ENCODE results near the gene GRK5.

DNA sequence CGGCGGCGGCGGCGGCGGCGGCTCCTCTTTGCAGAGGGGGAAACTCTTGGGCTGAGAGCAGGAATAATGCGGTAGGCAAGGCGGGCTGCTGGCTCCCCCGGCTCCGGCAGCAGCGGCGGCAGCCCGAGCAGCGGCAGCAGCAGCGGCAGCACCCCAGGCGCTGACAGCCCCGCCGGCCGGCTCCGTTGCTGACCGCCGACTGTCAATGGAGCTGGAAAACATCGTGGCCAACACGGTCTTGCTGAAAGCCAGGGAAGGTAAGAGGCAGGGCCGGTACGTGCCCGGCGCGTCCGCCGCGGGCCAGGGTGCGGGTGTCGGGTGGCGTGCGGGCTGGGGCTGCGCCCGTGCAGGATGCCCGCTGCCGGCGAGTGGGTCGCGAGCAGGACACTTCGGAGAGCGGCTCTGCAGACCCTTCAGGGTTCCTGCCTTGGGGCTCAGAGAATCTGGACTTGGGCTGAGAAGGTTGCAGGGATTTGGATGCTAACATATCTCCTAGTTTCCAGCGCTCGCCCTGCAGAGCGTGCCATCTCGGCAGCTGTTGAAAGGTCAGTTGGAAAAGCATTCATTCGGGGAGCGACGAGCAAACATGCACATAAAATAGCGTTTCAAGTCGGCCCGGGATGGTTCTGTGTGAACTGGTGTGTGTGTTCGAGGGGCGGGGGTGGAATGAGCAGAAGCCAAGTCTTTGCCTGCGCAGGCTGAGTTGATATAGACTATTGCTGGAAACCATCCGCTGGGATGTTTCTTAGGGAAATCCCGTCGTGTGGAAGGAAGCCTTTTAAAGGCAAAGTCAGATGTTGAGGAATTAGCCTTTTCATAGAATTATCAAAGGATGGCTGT, 562 bp downstream of the GRK5 start:
- TF ChIP-seq, protein P1, sequence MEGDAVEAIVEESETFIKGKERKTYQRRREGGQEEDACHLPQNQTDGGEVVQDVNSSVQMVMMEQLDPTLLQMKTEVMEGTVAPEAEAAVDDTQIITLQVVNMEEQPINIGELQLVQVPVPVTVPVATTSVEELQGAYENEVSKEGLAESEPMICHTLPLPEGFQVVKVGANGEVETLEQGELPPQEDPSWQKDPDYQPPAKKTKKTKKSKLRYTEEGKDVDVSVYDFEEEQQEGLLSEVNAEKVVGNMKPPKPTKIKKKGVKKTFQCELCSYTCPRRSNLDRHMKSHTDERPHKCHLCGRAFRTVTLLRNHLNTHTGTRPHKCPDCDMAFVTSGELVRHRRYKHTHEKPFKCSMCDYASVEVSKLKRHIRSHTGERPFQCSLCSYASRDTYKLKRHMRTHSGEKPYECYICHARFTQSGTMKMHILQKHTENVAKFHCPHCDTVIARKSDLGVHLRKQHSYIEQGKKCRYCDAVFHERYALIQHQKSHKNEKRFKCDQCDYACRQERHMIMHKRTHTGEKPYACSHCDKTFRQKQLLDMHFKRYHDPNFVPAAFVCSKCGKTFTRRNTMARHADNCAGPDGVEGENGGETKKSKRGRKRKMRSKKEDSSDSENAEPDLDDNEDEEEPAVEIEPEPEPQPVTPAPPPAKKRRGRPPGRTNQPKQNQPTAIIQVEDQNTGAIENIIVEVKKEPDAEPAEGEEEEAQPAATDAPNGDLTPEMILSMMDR (IDR thresholded peaks at IDR 0.05): no peak
- TF ChIP-seq POLR2A (IDR thresholded peaks at IDR 0.05): no peak

Measured in sigmoid colon (tissue), 3 donors.